GM20431 (cell line): Measurements from ENCODE around the gene SLC29A3.

ENCODE experiments used
- in situ Hi-C: fragments of 300-500 bp; cut with MseI, MboI; formaldehyde crosslinking; loops from one replicate; pipeline ENCODE4 v1.15.0; 2020; ENCODE audit warnings: low sequenced_read_pairs; ENCODE audit not compliant: unreplicated experiment

The SLC29A3 gene

GRCh38 chr10:71282323-71282680 lies 36.8 kb upstream of the SLC29A3 start:
- in situ Hi-C loops: loop anchor here (10.0 kb wide), 1 partner anchor 358 kb away; no protein-coding TSS in a partner anchor

DNA sequence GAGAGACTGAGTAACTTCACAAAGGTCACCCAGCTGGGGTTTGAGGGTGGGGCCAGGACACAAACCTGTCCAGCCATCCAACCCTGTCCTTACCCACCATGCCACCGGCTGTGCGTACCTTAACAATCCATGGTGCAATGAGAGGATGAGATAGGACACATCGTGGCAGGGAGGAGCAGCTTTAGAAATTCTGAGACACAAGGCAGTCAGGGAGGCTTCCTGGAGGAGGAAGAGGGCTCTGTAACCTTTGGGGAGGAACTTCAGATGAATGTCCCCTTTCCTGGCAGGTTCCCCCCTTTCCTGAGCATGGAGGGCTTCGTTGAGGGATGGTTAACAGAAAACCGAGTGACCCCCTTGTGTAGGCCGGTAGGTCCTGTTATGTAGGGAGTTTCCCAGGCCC lies 35.6 kb upstream of the SLC29A3 start:
- in situ Hi-C loops: loop anchor here (10.0 kb wide), 1 partner anchor 359 kb away; no protein-coding TSS in a partner anchor

DNA sequence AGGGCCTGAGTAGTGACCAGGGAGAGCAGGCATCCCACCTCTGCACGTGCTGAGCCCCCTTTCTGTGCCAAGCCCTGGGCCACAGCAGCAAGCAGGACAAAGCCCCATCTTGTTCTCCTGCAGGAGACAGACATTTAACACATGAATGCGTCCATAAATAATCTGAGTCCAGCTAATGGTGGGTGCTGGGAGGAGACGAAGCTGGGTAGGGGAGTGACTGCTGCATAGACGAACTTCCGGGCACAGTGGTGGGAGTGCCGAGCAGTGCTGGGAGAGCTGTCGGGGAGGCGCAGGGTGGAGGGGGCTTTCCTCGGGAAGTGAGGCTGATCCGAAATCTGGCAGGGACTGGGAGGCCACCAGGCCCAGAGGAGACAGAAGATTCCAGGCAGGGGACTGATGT lies 35.2 kb upstream of the SLC29A3 start:
- in situ Hi-C loops: loop anchor here (10.0 kb wide), 1 partner anchor 359 kb away; no protein-coding TSS in a partner anchor

DNA sequence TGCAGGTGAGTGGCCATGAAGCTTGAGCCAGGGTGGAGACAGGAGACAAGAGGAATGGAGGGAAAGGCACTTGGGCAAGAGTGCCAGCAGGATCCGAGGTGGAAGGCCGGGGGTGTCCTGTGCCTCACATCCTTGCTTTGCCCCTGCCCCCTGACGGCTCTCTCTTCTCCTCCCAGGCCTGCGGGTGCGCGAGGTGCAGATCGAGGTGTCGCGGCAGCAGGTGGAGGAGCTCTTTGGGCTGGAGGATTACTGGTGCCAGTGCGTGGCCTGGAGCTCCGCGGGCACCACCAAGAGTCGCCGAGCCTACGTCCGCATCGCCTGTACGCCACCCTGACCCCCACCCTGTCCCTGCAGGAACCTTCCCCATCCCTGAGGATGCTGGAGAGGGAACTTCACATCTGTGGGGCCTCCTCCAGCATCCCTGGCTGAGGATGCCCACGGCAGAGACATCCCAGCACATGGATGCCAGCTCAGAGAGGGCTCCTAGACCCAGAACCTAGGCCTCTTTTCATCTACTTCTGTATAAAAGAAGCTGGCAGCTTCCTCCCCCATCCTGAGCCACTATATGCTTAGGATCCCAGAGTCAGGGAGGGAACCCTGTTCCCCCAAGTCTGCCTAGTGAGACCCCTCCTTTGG lies 34.4 kb upstream of the SLC29A3 start:
- in situ Hi-C loops: loop anchor here (10.0 kb wide), 1 partner anchor 360 kb away; no protein-coding TSS in a partner anchor

GRCh38 chr10:71285180-71285545 lies 33.9 kb upstream of the SLC29A3 start:
- in situ Hi-C loops: loop anchor here (10.0 kb wide), 1 partner anchor 360 kb away; no protein-coding TSS in a partner anchor

GRCh38 chr10:71285986-71286385 lies 33.1 kb upstream of the SLC29A3 start:
- in situ Hi-C loops: loop anchor here (10.0 kb wide), 1 partner anchor 361 kb away; no protein-coding TSS in a partner anchor

DNA sequence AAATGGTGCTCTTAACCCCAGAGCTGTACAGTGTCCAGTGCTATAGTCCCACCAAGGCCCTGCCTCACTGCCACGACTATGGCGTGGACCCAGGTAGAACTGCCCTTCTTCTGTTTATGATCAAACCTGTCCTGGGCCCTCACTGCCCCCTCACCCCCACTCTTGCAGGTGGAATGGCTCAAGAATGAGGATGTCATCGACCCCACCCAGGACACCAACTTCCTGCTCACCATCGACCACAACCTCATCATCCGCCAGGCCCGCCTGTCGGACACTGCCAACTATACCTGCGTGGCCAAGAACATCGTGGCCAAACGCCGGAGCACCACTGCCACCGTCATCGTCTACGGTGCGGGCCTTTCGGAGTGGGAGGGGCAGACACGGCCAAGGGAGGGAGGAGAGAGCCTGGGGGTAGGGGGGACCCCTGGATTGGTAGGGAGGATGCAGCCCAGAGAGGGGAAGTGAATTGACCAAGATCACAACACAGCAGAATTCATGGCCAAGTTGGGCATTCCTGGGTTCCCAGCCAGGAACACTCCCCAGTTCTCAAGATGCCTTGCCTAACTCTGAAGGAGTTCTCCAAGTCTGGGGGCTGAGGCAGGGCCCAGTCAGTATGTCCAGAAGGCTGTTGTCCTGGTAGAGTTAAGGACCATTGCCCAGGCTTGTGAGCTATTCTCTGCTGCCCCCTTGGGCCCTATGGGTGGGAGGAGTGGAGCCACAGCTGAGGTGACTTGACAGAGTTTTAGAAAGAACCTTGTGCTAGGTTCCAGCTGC lies 32.4 kb upstream of the SLC29A3 start:
- in situ Hi-C loops: loop anchor here (10.0 kb wide), 1 partner anchor 362 kb away; no protein-coding TSS in a partner anchor

DNA sequence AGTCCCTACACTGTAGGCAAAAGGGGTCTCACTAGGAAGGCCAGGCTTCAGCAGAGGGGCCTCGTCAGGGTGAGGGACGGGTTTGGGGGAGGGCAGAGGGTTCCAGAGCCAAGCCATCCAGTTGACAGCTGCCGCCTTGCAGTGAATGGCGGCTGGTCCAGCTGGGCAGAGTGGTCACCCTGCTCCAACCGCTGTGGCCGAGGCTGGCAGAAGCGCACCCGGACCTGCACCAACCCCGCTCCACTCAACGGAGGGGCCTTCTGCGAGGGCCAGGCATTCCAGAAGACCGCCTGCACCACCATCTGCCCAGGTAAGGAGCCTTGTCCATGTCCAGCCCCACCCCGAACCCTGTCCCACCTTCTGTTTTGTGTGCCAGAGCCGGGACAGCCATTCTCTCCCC lies 31.6 kb upstream of the SLC29A3 start:
- in situ Hi-C loops: loop anchor here (10.0 kb wide), 1 partner anchor 363 kb away; no protein-coding TSS in a partner anchor

- in situ Hi-C loops: loop anchor here (10.0 kb wide), 1 partner anchor 364 kb away; no protein-coding TSS in a partner anchor
Observed at GRCh38 chr10:71288461-71288860, 30.6 kb upstream of the SLC29A3 start.

GRCh38 chr10:71289421-71290130 lies 29.5 kb upstream of the SLC29A3 start:
- in situ Hi-C loops: loop anchor here (10.0 kb wide), 1 partner anchor 365 kb away; no protein-coding TSS in a partner anchor

DNA sequence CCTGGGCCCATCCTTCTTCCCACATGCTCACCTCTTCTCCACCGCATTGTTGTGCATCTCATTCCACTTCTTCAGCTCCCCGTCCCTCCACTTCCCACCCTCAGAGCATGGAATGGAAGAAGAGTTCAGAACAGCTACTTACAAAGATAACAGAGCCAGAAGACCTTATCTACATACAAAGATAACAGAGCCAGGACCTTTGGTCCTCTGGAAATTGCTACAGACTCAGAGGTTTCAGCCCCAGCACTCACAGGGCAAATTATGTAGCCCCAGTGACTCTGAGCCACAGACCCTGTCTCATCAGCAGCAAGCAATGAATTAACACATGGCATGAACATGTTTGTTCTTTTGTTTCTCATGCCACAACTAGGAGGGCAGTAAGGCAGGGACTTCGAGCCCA lies 28.7 kb upstream of the SLC29A3 start:
- in situ Hi-C loops: no loop called here

DNA sequence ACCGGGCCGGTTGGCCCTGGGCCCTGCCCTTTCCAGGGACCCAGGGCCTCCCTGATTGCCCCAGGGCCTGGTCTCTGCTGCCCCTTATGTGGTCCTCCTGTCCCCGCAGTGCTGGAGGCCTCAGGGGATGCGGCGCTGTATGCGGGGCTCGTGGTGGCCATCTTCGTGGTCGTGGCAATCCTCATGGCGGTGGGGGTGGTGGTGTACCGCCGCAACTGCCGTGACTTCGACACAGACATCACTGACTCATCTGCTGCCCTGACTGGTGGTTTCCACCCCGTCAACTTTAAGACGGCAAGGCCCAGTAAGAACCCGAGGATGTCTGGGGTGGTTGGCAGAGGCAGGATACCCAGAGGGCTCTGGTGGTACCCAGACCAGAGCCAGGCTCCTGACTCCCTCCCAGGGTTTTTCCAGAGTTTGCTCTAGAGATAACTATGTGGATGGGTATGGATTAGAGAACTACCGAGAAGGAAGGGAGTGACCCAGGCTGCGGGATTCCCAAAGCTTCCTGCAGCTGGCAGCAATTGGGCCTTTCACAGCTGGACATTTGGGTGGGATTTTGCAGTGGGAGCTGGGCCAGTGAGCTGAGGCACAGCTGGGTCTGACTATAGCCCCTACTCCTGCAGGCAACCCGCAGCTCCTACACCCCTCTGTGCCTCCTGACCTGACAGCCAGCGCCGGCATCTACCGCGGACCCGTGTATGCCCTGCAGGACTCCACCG lies 28.1 kb upstream of the SLC29A3 start:
- in situ Hi-C loops: no loop called here

DNA sequence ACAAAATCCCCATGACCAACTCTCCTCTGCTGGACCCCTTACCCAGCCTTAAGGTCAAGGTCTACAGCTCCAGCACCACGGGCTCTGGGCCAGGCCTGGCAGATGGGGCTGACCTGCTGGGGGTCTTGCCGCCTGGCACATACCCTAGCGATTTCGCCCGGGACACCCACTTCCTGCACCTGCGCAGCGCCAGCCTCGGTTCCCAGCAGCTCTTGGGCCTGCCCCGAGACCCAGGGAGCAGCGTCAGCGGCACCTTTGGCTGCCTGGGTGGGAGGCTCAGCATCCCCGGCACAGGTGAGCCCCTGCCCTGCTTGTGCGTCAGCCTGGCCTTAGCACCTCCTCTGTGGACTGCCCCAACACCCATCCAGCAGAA lies 27.5 kb upstream of the SLC29A3 start:
- in situ Hi-C loops: no loop called here

- in situ Hi-C loops: no loop called here
Observed at GRCh38 chr10:71292624-71293445, 26.2 kb upstream of the SLC29A3 start.

- in situ Hi-C loops: no loop called here
Observed at GRCh38 chr10:71293446-71294084, 25.5 kb upstream of the SLC29A3 start.

GRCh38 chr10:71294091-71294561 lies 24.9 kb upstream of the SLC29A3 start:
- in situ Hi-C loops: no loop called here

- in situ Hi-C loops: no loop called here
Observed at GRCh38 chr10:71294856-71295255, 24.2 kb upstream of the SLC29A3 start.

DNA sequence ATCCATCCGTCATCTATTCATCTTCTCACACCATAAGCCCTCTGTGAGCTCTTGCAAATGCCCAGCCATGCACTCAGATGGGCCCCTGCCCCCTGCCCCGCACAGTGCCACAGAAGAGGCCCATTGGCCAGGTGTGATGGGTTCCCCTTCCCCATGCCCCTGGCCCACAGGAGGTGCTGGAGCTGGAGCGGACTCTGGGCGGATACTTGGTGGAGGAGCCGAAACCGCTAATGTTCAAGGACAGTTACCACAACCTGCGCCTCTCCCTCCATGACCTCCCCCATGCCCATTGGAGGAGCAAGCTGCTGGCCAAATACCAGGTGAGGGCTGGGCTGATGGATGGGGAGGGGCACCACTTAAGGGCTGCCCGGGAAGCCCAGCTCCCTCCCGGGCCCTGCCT lies 23.4 kb upstream of the SLC29A3 start:
- in situ Hi-C loops: no loop called here

- in situ Hi-C loops: no loop called here
Observed at GRCh38 chr10:71296086-71296485, 23.0 kb upstream of the SLC29A3 start.
